ENCODE measurements around the gene IKZF5. TPM values are rescaled to one million over a fixed set of nuclear protein-coding genes. Genes with fewer than 3 reads are reported as not detected.

The IKZF5 gene
- total and polyA plus RNA-seq, 2 donors (not counting 1 experiment from before 2014, with no cell fraction given): 15.8 to 24.6 TPM

DNA sequence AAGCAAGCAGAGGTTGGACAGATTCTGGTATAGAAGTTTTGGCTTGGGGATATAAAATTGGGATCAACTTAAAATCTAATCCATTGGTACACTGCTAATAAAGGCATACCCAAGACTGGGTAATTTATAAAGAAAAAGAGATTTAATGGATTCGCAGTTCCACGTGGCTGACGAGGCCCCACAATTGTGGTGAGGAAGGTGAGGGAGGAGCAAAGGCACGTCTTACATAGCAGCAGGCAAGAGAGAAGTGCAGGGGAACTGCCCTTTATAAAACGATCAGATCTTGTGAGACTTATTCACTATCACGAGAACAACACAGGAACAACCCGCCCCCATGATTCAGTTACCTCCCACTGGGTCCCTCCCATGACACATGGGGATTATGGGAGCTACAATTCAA lies 9.9 kb upstream of the IKZF5 start:
- H3K4me3 ChIP-seq (ENCODE audit: control extremely low read depth in 1 of 5, extremely low read depth in 1 of 5, insufficient read depth in 1 of 5, low read depth in 2 of 5, low read length in 4 of 5): no peak overlapping the region
- H3K4me1 Mint-ChIP-seq: no peaks in the 10 kb centered on the region
- H3K9me3 ChIP-seq (ENCODE audit: control extremely low read depth in 1 of 3, control insufficient read depth in 2 of 3, insufficient read depth in 1 of 3, low read length in 2 of 3): no peaks in the 10 kb centered on the region
- ChIA-PET POLR2A (no interaction called here), CTCF (no interaction called here)
- H3K4me1 ChIP-seq (ENCODE audit: control insufficient read depth in 2 of 2, insufficient read depth in 2 of 2, low read length in 2 of 2): no peaks in the 10 kb centered on the region
- no peak overlapping the region for H3K27ac ChIP-seq (ENCODE audit: low read length in 2 of 2)
- H3K9me3 Mint-ChIP-seq (ENCODE audit: insufficient read depth): no peaks in the 10 kb centered on the region
- no peaks in the 10 kb centered on the region for H3K27me3 ChIP-seq (replicated peaks in 1 of 4; ENCODE audit: control extremely low read depth in 1 of 4, control insufficient read depth in 3 of 4, insufficient read depth in 4 of 4, low read length in 3 of 4)
- no peak overlapping the region for H3K27ac Mint-ChIP-seq
- no peaks in the 10 kb centered on the region for H4K20me1 ChIP-seq (ENCODE audit: control insufficient read depth, insufficient read depth, low read length, poor library complexity, severe bottlenecking)
- 94% methylated on average over 4 of the region's 7 CpGs for WGBS (ENCODE audit: insufficient coverage)
- H3K4me2 ChIP-seq (replicated peaks; ENCODE audit: low read depth, low read length, poor library complexity, severe bottlenecking): no peak overlapping the region
- DNase-seq (no peak), ATAC-seq (ENCODE audit: low read depth) (no peak)
- intact Hi-C loops (cut with micrococcal nuclease): no loop called here
- H2AFZ ChIP-seq (ENCODE audit: insufficient read depth, low read depth, low read length, poor library complexity, severe bottlenecking): no peak overlapping the region
- H3K79me2 ChIP-seq (ENCODE audit: control insufficient read depth, insufficient read depth, low read length): no peaks in the 10 kb centered on the region
- TF ChIP-seq, protein P1, sequence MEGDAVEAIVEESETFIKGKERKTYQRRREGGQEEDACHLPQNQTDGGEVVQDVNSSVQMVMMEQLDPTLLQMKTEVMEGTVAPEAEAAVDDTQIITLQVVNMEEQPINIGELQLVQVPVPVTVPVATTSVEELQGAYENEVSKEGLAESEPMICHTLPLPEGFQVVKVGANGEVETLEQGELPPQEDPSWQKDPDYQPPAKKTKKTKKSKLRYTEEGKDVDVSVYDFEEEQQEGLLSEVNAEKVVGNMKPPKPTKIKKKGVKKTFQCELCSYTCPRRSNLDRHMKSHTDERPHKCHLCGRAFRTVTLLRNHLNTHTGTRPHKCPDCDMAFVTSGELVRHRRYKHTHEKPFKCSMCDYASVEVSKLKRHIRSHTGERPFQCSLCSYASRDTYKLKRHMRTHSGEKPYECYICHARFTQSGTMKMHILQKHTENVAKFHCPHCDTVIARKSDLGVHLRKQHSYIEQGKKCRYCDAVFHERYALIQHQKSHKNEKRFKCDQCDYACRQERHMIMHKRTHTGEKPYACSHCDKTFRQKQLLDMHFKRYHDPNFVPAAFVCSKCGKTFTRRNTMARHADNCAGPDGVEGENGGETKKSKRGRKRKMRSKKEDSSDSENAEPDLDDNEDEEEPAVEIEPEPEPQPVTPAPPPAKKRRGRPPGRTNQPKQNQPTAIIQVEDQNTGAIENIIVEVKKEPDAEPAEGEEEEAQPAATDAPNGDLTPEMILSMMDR (IDR thresholded peaks at IDR 0.05): no peak
- TF ChIP-seq EZH2 (IDR thresholded peaks at IDR 0.05; ENCODE audit: borderline replicate concordance, insufficient read depth, low read depth, low read length, poor library complexity, severe bottlenecking): no peak
- no peak overlapping the region for H3K4me3 Mint-ChIP-seq
- no peak overlapping the region for H3K9ac ChIP-seq (ENCODE audit: low read length)
- H3K27me3 Mint-ChIP-seq: no peaks in the 10 kb centered on the region
- no peaks in the 10 kb centered on the region for H3K36me3 ChIP-seq (replicated peaks in 1 of 2; ENCODE audit: control extremely low read depth in 1 of 2, control insufficient read depth in 1 of 2, extremely low read depth in 1 of 2, insufficient read depth in 2 of 2, low read length in 1 of 2)

DNA sequence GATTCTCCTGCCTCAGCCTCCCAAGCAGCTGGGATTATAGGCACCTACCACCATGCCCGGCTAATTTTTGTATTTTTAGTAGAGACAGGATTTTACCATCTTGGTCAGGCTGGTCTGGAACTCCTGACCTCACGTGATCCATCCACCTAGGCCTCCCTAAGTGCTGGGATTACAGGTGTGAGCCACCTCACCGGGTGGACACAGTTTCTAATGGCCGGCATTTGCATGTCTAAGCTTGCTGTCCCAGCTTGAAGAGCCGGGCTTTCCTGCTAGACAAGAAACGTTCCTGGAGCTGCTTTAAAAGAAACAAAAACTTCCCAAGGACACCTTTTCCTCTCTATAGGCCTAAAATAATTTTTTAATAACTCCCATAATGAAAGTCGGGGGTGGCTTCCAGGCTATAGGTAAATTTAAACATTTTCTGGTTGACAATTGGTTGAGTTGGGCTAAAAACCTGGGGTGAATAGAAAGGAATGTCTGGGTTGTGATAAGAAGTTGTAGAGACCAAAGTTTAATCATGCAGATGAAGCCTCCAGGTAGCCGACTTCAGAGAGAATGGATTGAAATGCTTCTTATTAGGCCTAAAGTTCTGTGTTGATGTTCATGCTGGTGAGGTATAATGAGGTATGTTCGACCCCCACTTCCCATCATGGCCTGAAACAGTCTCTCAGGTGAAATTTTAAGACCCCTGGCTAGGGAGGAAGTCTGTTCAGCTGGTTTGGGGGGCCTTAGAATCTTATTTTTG lies 9.0 kb upstream of the IKZF5 start:
- TF ChIP-seq, protein P1 (IDR thresholded peaks at IDR 0.05): no peak
- no peak for TF ChIP-seq EZH2 (IDR thresholded peaks at IDR 0.05; ENCODE audit: borderline replicate concordance, insufficient read depth, low read depth, low read length, poor library complexity, severe bottlenecking)
- intact Hi-C loops (cut with micrococcal nuclease): no loop called here
- Histone ChIP-seq H3K27me3 (replicated peaks in 1 of 4; ENCODE audit: control extremely low read depth in 1 of 4, control insufficient read depth in 3 of 4, insufficient read depth in 4 of 4, low read length in 3 of 4) (no peaks in the 10 kb centered on the region), H3K9ac (ENCODE audit: low read length) (no peak overlapping the region), H3K9me3 (ENCODE audit: control extremely low read depth in 1 of 3, control insufficient read depth in 2 of 3, insufficient read depth in 1 of 3, low read length in 2 of 3) (no peaks in the 10 kb centered on the region), H3K4me1 (ENCODE audit: control insufficient read depth in 2 of 2, insufficient read depth in 2 of 2, low read length in 2 of 2) (no peaks in the 10 kb centered on the region), H3K4me3 (ENCODE audit: control extremely low read depth in 1 of 5, extremely low read depth in 1 of 5, insufficient read depth in 1 of 5, low read depth in 2 of 5, low read length in 4 of 5) (no peak overlapping the region), H4K20me1 (ENCODE audit: control insufficient read depth, insufficient read depth, low read length, poor library complexity, severe bottlenecking) (no peaks in the 10 kb centered on the region), H3K79me2 (ENCODE audit: control insufficient read depth, insufficient read depth, low read length) (no peaks in the 10 kb centered on the region), H3K27ac (ENCODE audit: low read length in 2 of 2) (no peak overlapping the region), H3K36me3 (replicated peaks in 1 of 2; ENCODE audit: control extremely low read depth in 1 of 2, control insufficient read depth in 1 of 2, extremely low read depth in 1 of 2, insufficient read depth in 2 of 2, low read length in 1 of 2) (no peaks in the 10 kb centered on the region), H2AFZ (ENCODE audit: insufficient read depth, low read depth, low read length, poor library complexity, severe bottlenecking) (no peak overlapping the region), H3K4me2 (replicated peaks; ENCODE audit: low read depth, low read length, poor library complexity, severe bottlenecking) (no peak overlapping the region)
- 87% methylated on average over 4 of the region's 9 CpGs for WGBS (ENCODE audit: insufficient coverage)
- H3K27ac Mint-ChIP-seq: no peak overlapping the region
- ATAC-seq (ENCODE audit: low read depth) (no peak), DNase-seq (no peak)
- CTCF ChIA-PET: no interaction called here
- POLR2A ChIA-PET: no interaction called here
- no peaks in the 10 kb centered on the region for H3K27me3 Mint-ChIP-seq
- no peaks in the 10 kb centered on the region for H3K9me3 Mint-ChIP-seq (ENCODE audit: insufficient read depth)
- no peak overlapping the region for H3K4me3 Mint-ChIP-seq
- no peaks in the 10 kb centered on the region for H3K4me1 Mint-ChIP-seq

Measured in B cell (primary cell).